ENCODE results near the gene DUS1L.

DUS1L gene

GRCh38 chr17:82108038-82108437 is 42.4 kb upstream of the DUS1L start:
- Histone ChIP-seq H3K36me3 (ENCODE audit: low read depth) (peaks cover 3% of the 10 kb centered on the region; the same call in 1 of the 2 replicates), H3K27me3 (ENCODE audit: insufficient read depth, poor library complexity, severe bottlenecking) (no peaks in the 10 kb centered on the region), H3K4me1 (ENCODE audit: insufficient read depth, poor library complexity, severe bottlenecking) (peaks cover 40% of the 10 kb centered on the region), H3K9me3 (ENCODE audit: severe bottlenecking) (no peaks in the 10 kb centered on the region), H3K27ac (ENCODE audit: poor library complexity, severe bottlenecking) (no peak overlapping the region), H3K4me3 (ENCODE audit: severe bottlenecking) (no peak overlapping the region)
- DNase-seq (ENCODE audit: low spot score), result no peak
- TF ChIP-seq CTCF (IDR thresholded peaks at IDR 0.05; ENCODE audit: poor library complexity, severe bottlenecking), result no peak
- no peak for ATAC-seq (ENCODE audit: low read depth)

GRCh38 chr17:82107341-82107860 is 41.8 kb upstream of the DUS1L start:
- TF ChIP-seq CTCF (IDR thresholded peaks at IDR 0.05; ENCODE audit: poor library complexity, severe bottlenecking), result peak; percentile 6
- Histone ChIP-seq H3K27me3 (ENCODE audit: insufficient read depth, poor library complexity, severe bottlenecking) (no peaks in the 10 kb centered on the region), H3K9me3 (ENCODE audit: severe bottlenecking) (no peaks in the 10 kb centered on the region), H3K4me3 (ENCODE audit: severe bottlenecking) (no peak overlapping the region), H3K36me3 (ENCODE audit: low read depth) (no peaks in the 10 kb centered on the region), H3K4me1 (ENCODE audit: insufficient read depth, poor library complexity, severe bottlenecking) (peaks cover 40% of the 10 kb centered on the region), H3K27ac (ENCODE audit: poor library complexity, severe bottlenecking) (peak overlapping the region; percentile 68)
- ATAC-seq (ENCODE audit: low read depth) (no peak), DNase-seq (ENCODE audit: low spot score) (peak; percentile 74)

- DNase-seq (ENCODE audit: low spot score) (no peak), ATAC-seq (ENCODE audit: low read depth) (no peak)
- TF ChIP-seq CTCF (IDR thresholded peaks at IDR 0.05; ENCODE audit: poor library complexity, severe bottlenecking), result no peak
- Histone ChIP-seq H3K4me1 (ENCODE audit: insufficient read depth, poor library complexity, severe bottlenecking) (peaks cover 40% of the 10 kb centered on the region), H3K27ac (ENCODE audit: poor library complexity, severe bottlenecking) (peak overlapping the region; percentile 68), H3K27me3 (ENCODE audit: insufficient read depth, poor library complexity, severe bottlenecking) (no peaks in the 10 kb centered on the region), H3K9me3 (ENCODE audit: severe bottlenecking) (no peaks in the 10 kb centered on the region), H3K36me3 (ENCODE audit: low read depth) (no peaks in the 10 kb centered on the region), H3K4me3 (ENCODE audit: severe bottlenecking) (no peak overlapping the region)
Measured at GRCh38 chr17:82106688-82107305, 41.2 kb upstream of the DUS1L start.

GRCh38 chr17:82105882-82106687 is 40.5 kb upstream of the DUS1L start:
- peaks cover 40% of the 10 kb centered on the region for H3K4me1 ChIP-seq (ENCODE audit: insufficient read depth, poor library complexity, severe bottlenecking)
- peak; percentile 38 for TF ChIP-seq CTCF (IDR thresholded peaks at IDR 0.05; ENCODE audit: poor library complexity, severe bottlenecking)
- H3K27ac ChIP-seq (ENCODE audit: poor library complexity, severe bottlenecking), result peak overlapping the region; percentile 68
- H3K36me3 ChIP-seq (ENCODE audit: low read depth), result no peaks in the 10 kb centered on the region
- H3K27me3 ChIP-seq (ENCODE audit: insufficient read depth, poor library complexity, severe bottlenecking), result no peaks in the 10 kb centered on the region
- H3K4me3 ChIP-seq (ENCODE audit: severe bottlenecking), result peak overlapping the region; percentile 4
- H3K9me3 ChIP-seq (ENCODE audit: severe bottlenecking), result no peaks in the 10 kb centered on the region
- ATAC-seq (ENCODE audit: low read depth) (peak; percentile 74), DNase-seq (ENCODE audit: low spot score) (no peak)
